MM.1S (cell line): Measurements from ENCODE around the gene LRRTM4.

Source experiments
- DNase-seq: peaks from one replicate; pipeline ENCODE4 v3.0.0-alpha.2; 2015
- H2AFZ ChIP-seq: fragments of 300-600 bp; sonication (generic); 2 replicates; pipeline ENCODE4 v1.6.0; 2016; ENCODE audit warnings: antibody characterized with exemption, low read length
- H3F3A ChIP-seq: fragments of 300-600 bp; sonication (generic); 2 replicates; pipeline ENCODE4 v1.6.1; 2016; ENCODE audit warnings: mild to moderate bottlenecking, antibody characterized with exemption, low read length, moderate library complexity, mixed read lengths; ENCODE audit not compliant: insufficient read depth
- H3K27ac ChIP-seq: fragments of 300-600 bp; sonication (generic); 2 replicates; pipeline ENCODE4 v1.5.1; 2016; ENCODE audit warnings: mild to moderate bottlenecking, low read length
- H3K27me3 ChIP-seq: fragments of 300-600 bp; sonication (generic); replicated peaks from 2 replicates; pipeline ENCODE4 v1.6.0; 2016; ENCODE audit warnings: low read length; ENCODE audit not compliant: insufficient read depth
- H3K36me3 ChIP-seq: fragments of 300-600 bp; sonication (generic); replicated peaks from 2 replicates; pipeline ENCODE4 v1.6.1; 2016; ENCODE audit warnings: mild to moderate bottlenecking, low read length, mixed read lengths; ENCODE audit not compliant: insufficient read depth
- H3K4me1 ChIP-seq: fragments of 300-600 bp; sonication (generic); 2 replicates; pipeline ENCODE4 v1.6.1; 2016; ENCODE audit warnings: low read length, mixed read lengths
- H3K4me2 ChIP-seq: fragments of 300-600 bp; sonication (generic); 2 replicates; pipeline ENCODE4 v1.6.0; 2016; ENCODE audit warnings: low read depth, low read length
- H3K4me3 ChIP-seq: fragments of 300-600 bp; sonication (generic); 2 replicates; pipeline ENCODE4 v1.5.1; 2016; ENCODE audit warnings: low read length, mixed read lengths
- H3K79me2 ChIP-seq: fragments of 300-600 bp; sonication (generic); 2 replicates; pipeline ENCODE4 v1.6.1; 2016; ENCODE audit warnings: mixed run types, low read length, mixed read lengths
- H3K9ac ChIP-seq: fragments of 300-600 bp; sonication (generic); 2 replicates; pipeline ENCODE4 v1.6.1; 2016; ENCODE audit warnings: low read length, mixed read lengths
- H3K9me2 ChIP-seq: fragments of 300-600 bp; sonication (generic); replicated peaks from 2 replicates; pipeline ENCODE4 v1.6.1; 2016; ENCODE audit warnings: mild to moderate bottlenecking, low read length, mixed read lengths; ENCODE audit not compliant: insufficient read depth
- H3K9me3 ChIP-seq: fragments of 300-600 bp; sonication (generic); replicated peaks from 2 replicates; pipeline ENCODE4 v1.6.1; 2016; ENCODE audit warnings: mild to moderate bottlenecking, low read length, mixed read lengths; ENCODE audit not compliant: insufficient read depth
- H4K20me1 ChIP-seq: fragments of 300-600 bp; sonication (generic); 2 replicates; pipeline ENCODE4 v1.6.1; 2016; ENCODE audit warnings: mild to moderate bottlenecking, low read length, moderate library complexity, mixed read lengths; ENCODE audit not compliant: insufficient read depth
- EZH2 ChIP-seq: fragments of 300-600 bp; sonication (generic); optimal IDR thresholded peaks from 2 replicates; pipeline ENCODE3; 2017; ENCODE audit warnings: low read depth, mild to moderate bottlenecking, antibody characterized with exemption, low read length, mixed read lengths
- EZH2phosphoT487 ChIP-seq: fragments of 300-600 bp; sonication (generic); IDR thresholded peaks from 2 replicates; pipeline ENCODE4 v1.6.1; 2018; ENCODE audit warnings: antibody characterized with exemption, low read length
- TF ChIP-seq, protein P1 (sequence below): fragments of 300-600 bp; sonication (generic); IDR thresholded peaks from 2 replicates; pipeline ENCODE4 v1.5.1; 2016; ENCODE audit warnings: antibody characterized with exemption, low read length, mixed read lengths

Gene LRRTM4

DNA sequence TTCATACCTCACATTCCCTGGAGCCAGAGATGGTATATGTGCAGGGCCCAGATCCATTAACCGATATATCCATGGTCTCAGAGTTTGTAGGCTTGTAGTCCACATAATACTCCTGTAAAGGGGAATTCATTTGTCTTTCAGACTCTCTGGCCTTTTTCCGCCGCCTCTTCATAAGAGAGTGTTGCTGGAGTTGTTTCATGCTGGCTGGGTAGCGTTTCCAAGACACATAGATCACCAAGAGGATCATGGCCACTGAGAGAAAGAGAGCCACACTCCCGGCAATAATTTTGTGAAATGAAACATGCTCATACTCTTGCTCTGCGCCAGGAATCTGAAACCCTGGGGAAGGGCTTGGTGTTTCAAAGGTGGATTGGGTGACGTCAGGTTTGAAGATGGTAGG is 3.9 kb downstream of the LRRTM4 start:
- Histone ChIP-seq H3K79me2 (no peaks in the 10 kb centered on the region), H3K36me3 (no peaks in the 10 kb centered on the region), H3K9me2 (no peaks in the 10 kb centered on the region), H2AFZ (no peak overlapping the region), H3F3A (no peaks in the 10 kb centered on the region), H3K9me3 (no peaks in the 10 kb centered on the region), H3K4me2 (no peak overlapping the region), H3K9ac (no peak overlapping the region), H3K4me1 (no peaks in the 10 kb centered on the region), H3K4me3 (no peak overlapping the region), H4K20me1 (no peaks in the 10 kb centered on the region), H3K27me3 (no peaks in the 10 kb centered on the region), H3K27ac (no peak overlapping the region)
- DNase-seq, result no peak
- TF ChIP-seq, protein P1, sequence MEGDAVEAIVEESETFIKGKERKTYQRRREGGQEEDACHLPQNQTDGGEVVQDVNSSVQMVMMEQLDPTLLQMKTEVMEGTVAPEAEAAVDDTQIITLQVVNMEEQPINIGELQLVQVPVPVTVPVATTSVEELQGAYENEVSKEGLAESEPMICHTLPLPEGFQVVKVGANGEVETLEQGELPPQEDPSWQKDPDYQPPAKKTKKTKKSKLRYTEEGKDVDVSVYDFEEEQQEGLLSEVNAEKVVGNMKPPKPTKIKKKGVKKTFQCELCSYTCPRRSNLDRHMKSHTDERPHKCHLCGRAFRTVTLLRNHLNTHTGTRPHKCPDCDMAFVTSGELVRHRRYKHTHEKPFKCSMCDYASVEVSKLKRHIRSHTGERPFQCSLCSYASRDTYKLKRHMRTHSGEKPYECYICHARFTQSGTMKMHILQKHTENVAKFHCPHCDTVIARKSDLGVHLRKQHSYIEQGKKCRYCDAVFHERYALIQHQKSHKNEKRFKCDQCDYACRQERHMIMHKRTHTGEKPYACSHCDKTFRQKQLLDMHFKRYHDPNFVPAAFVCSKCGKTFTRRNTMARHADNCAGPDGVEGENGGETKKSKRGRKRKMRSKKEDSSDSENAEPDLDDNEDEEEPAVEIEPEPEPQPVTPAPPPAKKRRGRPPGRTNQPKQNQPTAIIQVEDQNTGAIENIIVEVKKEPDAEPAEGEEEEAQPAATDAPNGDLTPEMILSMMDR, result no peak
- no peak for TF ChIP-seq EZH2
- no peak for TF ChIP-seq EZH2phosphoT487

- Histone ChIP-seq H3F3A (no peaks in the 10 kb centered on the region), H3K27ac (no peak overlapping the region), H3K4me2 (no peak overlapping the region), H3K79me2 (no peaks in the 10 kb centered on the region), H3K4me1 (no peaks in the 10 kb centered on the region), H4K20me1 (no peaks in the 10 kb centered on the region), H3K9ac (no peak overlapping the region), H3K36me3 (no peaks in the 10 kb centered on the region), H3K27me3 (no peaks in the 10 kb centered on the region), H3K4me3 (no peak overlapping the region), H3K9me3 (no peaks in the 10 kb centered on the region), H2AFZ (no peak overlapping the region), H3K9me2 (no peaks in the 10 kb centered on the region)
- DNase-seq, result no peak
- TF ChIP-seq EZH2, result no peak
- no peak for TF ChIP-seq EZH2phosphoT487
- TF ChIP-seq, protein P1, result no peak
Measured at GRCh38 chr2:77513191-77513590, 9.0 kb downstream of the LRRTM4 start.

- Histone ChIP-seq H3K9ac (no peak overlapping the region), H3K4me3 (no peak overlapping the region), H3K9me3 (no peaks in the 10 kb centered on the region), H3K79me2 (no peaks in the 10 kb centered on the region), H3K4me2 (no peak overlapping the region), H4K20me1 (no peaks in the 10 kb centered on the region), H3K27me3 (no peaks in the 10 kb centered on the region), H3F3A (no peaks in the 10 kb centered on the region), H3K4me1 (no peaks in the 10 kb centered on the region), H3K27ac (no peak overlapping the region), H3K36me3 (no peaks in the 10 kb centered on the region), H3K9me2 (no peaks in the 10 kb centered on the region), H2AFZ (no peak overlapping the region)
- no peak for DNase-seq
- TF ChIP-seq, protein P1, result no peak
- no peak for TF ChIP-seq EZH2phosphoT487
- TF ChIP-seq EZH2, result no peak
Measured at GRCh38 chr2:77512507-77512906, 9.7 kb downstream of the LRRTM4 start.

DNA sequence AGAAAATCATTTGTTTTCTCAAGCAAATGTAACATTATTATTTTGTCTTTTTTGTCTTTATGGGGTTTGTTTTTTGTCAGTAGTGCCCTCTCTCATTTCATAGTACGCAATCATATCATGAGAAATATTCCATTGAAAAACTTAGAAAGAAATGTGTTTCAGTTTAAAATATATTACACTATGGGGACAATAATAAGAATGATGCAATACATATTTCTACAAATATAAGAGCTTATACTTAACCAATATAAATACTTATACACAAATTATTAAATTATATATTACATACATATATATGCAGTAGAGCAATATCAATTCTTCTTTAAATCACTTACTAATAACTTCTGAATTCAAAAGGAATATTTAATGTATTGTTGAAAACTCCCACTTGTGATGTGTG is 13.7 kb downstream of the LRRTM4 start:
- no peaks in the 10 kb centered on the region for H4K20me1 ChIP-seq

More for the DNA sequence above, 13.7 kb downstream of the LRRTM4 start:
- no peaks in the 10 kb centered on the region for H3K27me3 ChIP-seq
- no peaks in the 10 kb centered on the region for H3K79me2 ChIP-seq
- no peaks in the 10 kb centered on the region for H3F3A ChIP-seq
- TF ChIP-seq EZH2, result no peak
- no peak for TF ChIP-seq EZH2phosphoT487
- TF ChIP-seq, protein P1, result no peak
- no peaks in the 10 kb centered on the region for H3K4me1 ChIP-seq
- DNase-seq, result no peak
- H2AFZ ChIP-seq, result no peak overlapping the region
- H3K9me2 ChIP-seq, result no peaks in the 10 kb centered on the region
- H3K9ac ChIP-seq, result no peak overlapping the region
- H3K4me3 ChIP-seq, result no peak overlapping the region
- H3K36me3 ChIP-seq, result no peaks in the 10 kb centered on the region
- no peak overlapping the region for H3K27ac ChIP-seq
- H3K9me3 ChIP-seq, result no peaks in the 10 kb centered on the region
- H3K4me2 ChIP-seq, result no peak overlapping the region
